K562 (cell line): Measurements from ENCODE around the gene SPEG. TPM values are rescaled to one million over a fixed set of nuclear protein-coding genes. Genes with fewer than 3 reads are reported as not detected.

Source experiments
- BRCA1 ChIP-seq, 2 experiments: fragments of 450-650 bp in 1 of 2; sonication (generic) in 1 of 2; formaldehyde crosslinking in 1 of 2; IDR thresholded peaks; 2 replicates each; pipeline versions ENCODE4 v1.5.0 to v1.6.1; 2017 to 2020; ENCODE audit warnings: mild to moderate bottlenecking in 1 of 2, missing genetic modification reagents in 1 of 2
- EHMT2 ChIP-seq: fragments of 450-650 bp; IDR thresholded peaks from 2 replicates; pipeline ENCODE4 v1.6.1; 2018; ENCODE audit warnings: antibody characterized with exemption
- HLTF ChIP-seq: fragments of 450-650 bp; IDR thresholded peaks from 2 replicates; pipeline ENCODE4 v1.6.1; 2016
- HMG20A ChIP-seq: fragments of 450-650 bp; formaldehyde crosslinking; conservative IDR thresholded peaks from 2 replicates; pipeline ENCODE4 v1.4.0; 2020; ENCODE audit warnings: mild to moderate bottlenecking, mixed read lengths
- PTTG1 ChIP-seq: fragments of 450-650 bp; IDR thresholded peaks from 2 replicates; pipeline ENCODE4 v1.6.1; 2016; ENCODE audit warnings: low read depth, mild to moderate bottlenecking, missing genetic modification characterization, missing compliant biosample characterization
- RBM39 ChIP-seq: fragments of 200-400 bp; formaldehyde crosslinking; optimal IDR thresholded peaks from 2 replicates; pipeline ENCODE3; 2018; ENCODE audit warnings: low read depth, low read length
- SIRT6 ChIP-seq: IDR thresholded peaks from one replicate; pipeline ENCODE4 v1.6.1; 2012; ENCODE audit warnings: low read depth, mild to moderate bottlenecking, control low read depth, inconsistent platforms, low read length, moderate library complexity
- TOE1 ChIP-seq, 2 experiments: fragments of 450-650 bp in 1 of 2; sonication (generic) in 1 of 2; formaldehyde crosslinking in 1 of 2; IDR thresholded peaks; 2 replicates each; pipeline versions ENCODE4 v1.7.1 to v1.8.0; 2016 to 2022; ENCODE audit warnings: borderline replicate concordance in 2 of 2, mild to moderate bottlenecking in 2 of 2, antibody characterized with exemption in 1 of 2, inconsistent platforms in 1 of 2, low read depth in 1 of 2, missing genetic modification reagents in 1 of 2, moderate library complexity in 1 of 2
- U2AF1 ChIP-seq: fragments of 200-400 bp; formaldehyde crosslinking; optimal IDR thresholded peaks from 2 replicates; pipeline ENCODE3; 2017; ENCODE audit warnings: mild to moderate bottlenecking, low read depth, low read length, moderate library complexity
- ZNF75A ChIP-seq: fragments of 450-650 bp; formaldehyde crosslinking; IDR thresholded peaks from 2 replicates; pipeline ENCODE4 v1.4.0; 2020; ENCODE audit warnings: mild to moderate bottlenecking
- polyA plus RNA-seq, 8 experiments: library from polyadenylated mRNA; depleted of rRNA in 4 of 8; stranded (reverse) in 5 of 8; unstranded in 3 of 8; fragments of >200 nt; fragmentation: Nextera tagmentation in 2 of 8; fragmentation: Illumina TruSeq in 1 of 8; extraction: Ambion mirVana in 2 of 8; extraction: Trizol in 1 of 8; gene quantifications; 2 replicates each; pipeline versions ENCODE4 v1.2.1 to v1.2.3, GENCODE V29; 2011 to 2014; ENCODE audit warnings: inconsistent platforms in 1 of 8, missing spikeins in 1 of 8
- total RNA-seq, 7 experiments: library from RNA; depleted of rRNA in 6 of 7; stranded (reverse); fragments of >200 nt in 6 of 7; fragmentation: Illumina TruSeq in 2 of 7; extraction: Trizol in 2 of 7; gene quantifications; 2 replicates each; pipeline versions ENCODE4 v1.2.1 to v1.2.3, GENCODE V29; 2011 to 2021; ENCODE audit warnings: low replicate concordance in 1 of 7
- TF ChIP-seq, protein P1 (sequence below): sonication (generic); formaldehyde crosslinking; IDR thresholded peaks from 2 replicates; pipeline ENCODE4 v1.9.0; 2022; ENCODE audit warnings: mild to moderate bottlenecking, missing genetic modification reagents
- TF ChIP-seq, protein P2 (sequence below): fragments of 250-450 bp; sonication (Bioruptor Pico); IDR thresholded peaks from 2 replicates; pipeline ENCODE4 v1.8.0; 2022; ENCODE audit warnings: moderate library complexity, mild to moderate bottlenecking, inconsistent platforms
- TF ChIP-seq, protein P3 (sequence below), 2 experiments: fragments of 150-350 bp in 1 of 2; IDR thresholded peaks; 2 replicates each; pipeline ENCODE4 v1.6.1; 2012 to 2016; ENCODE audit warnings: low read depth in 2 of 2, low read length in 2 of 2, mild to moderate bottlenecking in 1 of 2, moderate library complexity in 1 of 2
- TF ChIP-seq, protein P4 (sequence below): fragments of 450-650 bp; formaldehyde crosslinking; IDR thresholded peaks from 2 replicates; pipeline ENCODE4 v1.4.0; 2022; ENCODE audit warnings: missing genetic modification characterization
- TF ChIP-seq, protein P5 (sequence below): fragments of 450-650 bp; IDR thresholded peaks from 2 replicates; pipeline ENCODE4 v1.6.1; 2018; ENCODE audit not compliant: partially characterized antibody

SPEG gene
- total and polyA plus RNA-seq, 9 of the 15 experiments (the other 6 are each of a cell fraction or from before 2014, with no cell fraction given) = 0.49 to 8.7 (median 3.0) TPM

GRCh38 chr2:219495531-219496122, 61.0 kb downstream of the SPEG start (continued):
- TF ChIP-seq, protein P1, sequence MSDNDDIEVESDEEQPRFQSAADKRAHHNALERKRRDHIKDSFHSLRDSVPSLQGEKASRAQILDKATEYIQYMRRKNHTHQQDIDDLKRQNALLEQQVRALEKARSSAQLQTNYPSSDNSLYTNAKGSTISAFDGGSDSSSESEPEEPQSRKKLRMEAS (CRISPR knock-in tag) = peak; percentile 39; the same call in 1 of the 2 replicates
- TF ChIP-seq U2AF1 = no peak
- TF ChIP-seq TOE1 (IDR thresholded peaks at IDR 0.05; ENCODE audit: borderline replicate concordance) = no peak; the same call in 1 of the 2 replicates
- TF ChIP-seq TOE1 (CRISPR knock-in tag; IDR thresholded peaks at IDR 0.05; ENCODE audit: borderline replicate concordance, low read depth) = no peak
- no peak for TF ChIP-seq ZNF75A
- TF ChIP-seq, protein P2, sequence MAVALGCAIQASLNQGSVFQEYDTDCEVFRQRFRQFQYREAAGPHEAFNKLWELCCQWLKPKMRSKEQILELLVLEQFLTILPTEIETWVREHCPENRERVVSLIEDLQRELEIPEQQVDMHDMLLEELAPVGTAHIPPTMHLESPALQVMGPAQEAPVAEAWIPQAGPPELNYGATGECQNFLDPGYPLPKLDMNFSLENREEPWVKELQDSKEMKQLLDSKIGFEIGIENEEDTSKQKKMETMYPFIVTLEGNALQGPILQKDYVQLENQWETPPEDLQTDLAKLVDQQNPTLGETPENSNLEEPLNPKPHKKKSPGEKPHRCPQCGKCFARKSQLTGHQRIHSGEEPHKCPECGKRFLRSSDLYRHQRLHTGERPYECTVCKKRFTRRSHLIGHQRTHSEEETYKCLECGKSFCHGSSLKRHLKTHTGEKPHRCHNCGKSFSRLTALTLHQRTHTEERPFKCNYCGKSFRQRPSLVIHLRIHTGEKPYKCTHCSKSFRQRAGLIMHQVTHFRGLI = no peak
- no peak for TF ChIP-seq PTTG1 (tag)
- TF ChIP-seq, protein P3, sequence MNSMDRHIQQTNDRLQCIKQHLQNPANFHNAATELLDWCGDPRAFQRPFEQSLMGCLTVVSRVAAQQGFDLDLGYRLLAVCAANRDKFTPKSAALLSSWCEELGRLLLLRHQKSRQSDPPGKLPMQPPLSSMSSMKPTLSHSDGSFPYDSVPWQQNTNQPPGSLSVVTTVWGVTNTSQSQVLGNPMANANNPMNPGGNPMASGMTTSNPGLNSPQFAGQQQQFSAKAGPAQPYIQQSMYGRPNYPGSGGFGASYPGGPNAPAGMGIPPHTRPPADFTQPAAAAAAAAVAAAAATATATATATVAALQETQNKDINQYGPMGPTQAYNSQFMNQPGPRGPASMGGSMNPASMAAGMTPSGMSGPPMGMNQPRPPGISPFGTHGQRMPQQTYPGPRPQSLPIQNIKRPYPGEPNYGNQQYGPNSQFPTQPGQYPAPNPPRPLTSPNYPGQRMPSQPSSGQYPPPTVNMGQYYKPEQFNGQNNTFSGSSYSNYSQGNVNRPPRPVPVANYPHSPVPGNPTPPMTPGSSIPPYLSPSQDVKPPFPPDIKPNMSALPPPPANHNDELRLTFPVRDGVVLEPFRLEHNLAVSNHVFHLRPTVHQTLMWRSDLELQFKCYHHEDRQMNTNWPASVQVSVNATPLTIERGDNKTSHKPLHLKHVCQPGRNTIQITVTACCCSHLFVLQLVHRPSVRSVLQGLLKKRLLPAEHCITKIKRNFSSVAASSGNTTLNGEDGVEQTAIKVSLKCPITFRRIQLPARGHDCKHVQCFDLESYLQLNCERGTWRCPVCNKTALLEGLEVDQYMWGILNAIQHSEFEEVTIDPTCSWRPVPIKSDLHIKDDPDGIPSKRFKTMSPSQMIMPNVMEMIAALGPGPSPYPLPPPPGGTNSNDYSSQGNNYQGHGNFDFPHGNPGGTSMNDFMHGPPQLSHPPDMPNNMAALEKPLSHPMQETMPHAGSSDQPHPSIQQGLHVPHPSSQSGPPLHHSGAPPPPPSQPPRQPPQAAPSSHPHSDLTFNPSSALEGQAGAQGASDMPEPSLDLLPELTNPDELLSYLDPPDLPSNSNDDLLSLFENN (IDR thresholded peaks at IDR 0.05; ENCODE audit: low read depth in 2 of 2, low read length in 2 of 2) = no peak
- TF ChIP-seq BRCA1 (IDR thresholded peaks at IDR 0.05) = no peak
- no peak for TF ChIP-seq BRCA1 (CRISPR knock-in tag; IDR thresholded peaks at IDR 0.05)
- TF ChIP-seq EHMT2 = no peak
- TF ChIP-seq HLTF = no peak
- TF ChIP-seq SIRT6 = no peak
- TF ChIP-seq, protein P4, sequence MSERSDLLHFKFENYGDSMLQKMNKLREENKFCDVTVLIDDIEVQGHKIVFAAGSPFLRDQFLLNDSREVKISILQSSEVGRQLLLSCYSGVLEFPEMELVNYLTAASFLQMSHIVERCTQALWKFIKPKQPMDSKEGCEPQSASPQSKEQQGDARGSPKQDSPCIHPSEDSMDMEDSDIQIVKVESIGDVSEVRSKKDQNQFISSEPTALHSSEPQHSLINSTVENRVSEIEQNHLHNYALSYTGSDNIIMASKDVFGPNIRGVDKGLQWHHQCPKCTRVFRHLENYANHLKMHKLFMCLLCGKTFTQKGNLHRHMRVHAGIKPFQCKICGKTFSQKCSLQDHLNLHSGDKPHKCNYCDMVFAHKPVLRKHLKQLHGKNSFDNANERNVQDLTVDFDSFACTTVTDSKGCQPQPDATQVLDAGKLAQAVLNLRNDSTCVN (CRISPR knock-in tag) = no peak
- TF ChIP-seq HMG20A (CRISPR knock-in tag) = no peak
- TF ChIP-seq RBM39 = no peak
- TF ChIP-seq, protein P5, sequence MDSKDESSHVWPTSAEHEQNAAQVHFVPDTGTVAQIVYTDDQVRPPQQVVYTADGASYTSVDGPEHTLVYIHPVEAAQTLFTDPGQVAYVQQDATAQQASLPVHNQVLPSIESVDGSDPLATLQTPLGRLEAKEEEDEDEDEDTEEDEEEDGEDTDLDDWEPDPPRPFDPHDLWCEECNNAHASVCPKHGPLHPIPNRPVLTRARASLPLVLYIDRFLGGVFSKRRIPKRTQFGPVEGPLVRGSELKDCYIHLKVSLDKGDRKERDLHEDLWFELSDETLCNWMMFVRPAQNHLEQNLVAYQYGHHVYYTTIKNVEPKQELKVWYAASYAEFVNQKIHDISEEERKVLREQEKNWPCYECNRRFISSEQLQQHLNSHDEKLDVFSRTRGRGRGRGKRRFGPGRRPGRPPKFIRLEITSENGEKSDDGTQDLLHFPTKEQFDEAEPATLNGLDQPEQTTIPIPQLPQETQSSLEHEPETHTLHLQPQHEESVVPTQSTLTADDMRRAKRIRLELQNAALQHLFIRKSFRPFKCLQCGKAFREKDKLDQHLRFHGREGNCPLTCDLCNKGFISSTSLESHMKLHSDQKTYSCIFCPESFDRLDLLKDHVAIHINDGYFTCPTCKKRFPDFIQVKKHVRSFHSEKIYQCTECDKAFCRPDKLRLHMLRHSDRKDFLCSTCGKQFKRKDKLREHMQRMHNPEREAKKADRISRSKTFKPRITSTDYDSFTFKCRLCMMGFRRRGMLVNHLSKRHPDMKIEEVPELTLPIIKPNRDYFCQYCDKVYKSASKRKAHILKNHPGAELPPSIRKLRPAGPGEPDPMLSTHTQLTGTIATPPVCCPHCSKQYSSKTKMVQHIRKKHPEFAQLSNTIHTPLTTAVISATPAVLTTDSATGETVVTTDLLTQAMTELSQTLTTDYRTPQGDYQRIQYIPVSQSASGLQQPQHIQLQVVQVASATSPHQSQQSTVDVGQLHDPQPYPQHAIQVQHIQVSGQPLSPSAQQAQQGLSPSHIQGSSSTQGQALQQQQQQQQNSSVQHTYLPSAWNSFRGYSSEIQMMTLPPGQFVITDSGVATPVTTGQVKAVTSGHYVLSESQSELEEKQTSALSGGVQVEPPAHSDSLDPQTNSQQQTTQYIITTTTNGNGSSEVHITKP = no peak
